ENCODE measurements around the gene TUBB1. TPM values are rescaled to one million over a fixed set of nuclear protein-coding genes. Genes with fewer than 3 reads are reported as not detected.

Gene TUBB1
- total and polyA plus RNA-seq, 2 donors (not counting 1 experiment from before 2014, with no cell fraction given), result 0.22 to 0.43 TPM

- H3K4me3 Mint-ChIP-seq, result no peak overlapping the region
- Histone ChIP-seq H3K4me1 (ENCODE audit: control insufficient read depth in 2 of 2, insufficient read depth in 2 of 2, low read length in 2 of 2) (peaks cover 14 to 24% of the 10 kb centered on the region in 2 donors), H4K20me1 (ENCODE audit: control insufficient read depth, insufficient read depth, low read length, poor library complexity, severe bottlenecking) (peaks cover 27% of the 10 kb centered on the region), H3K36me3 (replicated peaks in 1 of 2; ENCODE audit: control extremely low read depth in 1 of 2, control insufficient read depth in 1 of 2, extremely low read depth in 1 of 2, insufficient read depth in 2 of 2, low read length in 1 of 2) (peaks cover 4 to 87% of the 10 kb centered on the region in 2 experiments), H3K4me2 (replicated peaks; ENCODE audit: low read depth, low read length, poor library complexity, severe bottlenecking) (no peak overlapping the region), H3K27me3 (replicated peaks in 1 of 4; ENCODE audit: control extremely low read depth in 1 of 4, control insufficient read depth in 3 of 4, insufficient read depth in 4 of 4, low read length in 3 of 4) (no peaks in the 10 kb centered on the region), H3K9ac (ENCODE audit: low read length) (no peak overlapping the region), H3K27ac (ENCODE audit: low read length in 2 of 2) (no peak overlapping the region), H3K79me2 (ENCODE audit: control insufficient read depth, insufficient read depth, low read length) (peaks cover 43% of the 10 kb centered on the region), H3K4me3 (ENCODE audit: control extremely low read depth in 1 of 5, extremely low read depth in 1 of 5, insufficient read depth in 1 of 5, low read depth in 2 of 5, low read length in 4 of 5) (no peak overlapping the region), H2AFZ (ENCODE audit: insufficient read depth, low read depth, low read length, poor library complexity, severe bottlenecking) (no peak overlapping the region), H3K9me3 (ENCODE audit: control extremely low read depth in 1 of 3, control insufficient read depth in 2 of 3, insufficient read depth in 1 of 3, low read length in 2 of 3) (no peaks in the 10 kb centered on the region)
- no peaks in the 10 kb centered on the region for H3K9me3 Mint-ChIP-seq (ENCODE audit: insufficient read depth)
- DNase-seq (no peak), ATAC-seq (ENCODE audit: low read depth) (no peak)
- no peaks in the 10 kb centered on the region for H3K27me3 Mint-ChIP-seq
- H3K4me1 Mint-ChIP-seq, result peaks cover 32% of the 10 kb centered on the region
- 93% methylated on average over 6 of the region's 10 CpGs for WGBS (ENCODE audit: insufficient coverage)
- TF ChIP-seq EZH2 (IDR thresholded peaks at IDR 0.05; ENCODE audit: borderline replicate concordance, insufficient read depth, low read depth, low read length, poor library complexity, severe bottlenecking) (no peak), CTCF (IDR thresholded peaks at IDR 0.05) (no peak)
- CTCF ChIA-PET, result no interaction called here
- POLR2A ChIA-PET, result interaction anchor here (0.7 kb wide), 1 partner anchor 86 kb away, joined by 3 read pairs; no protein-coding TSS in a partner anchor
- intact Hi-C loops (cut with micrococcal nuclease), result no loop called here
- no peak overlapping the region for H3K27ac Mint-ChIP-seq
These were observed 30.0 kb upstream of the TUBB1 start for GRCh38 chr20:58989196-58989595.

GRCh38 chr20:58990651-58991445, 28.4 kb upstream of the TUBB1 start:
- Histone ChIP-seq H3K27me3 (replicated peaks in 1 of 4; ENCODE audit: control extremely low read depth in 1 of 4, control insufficient read depth in 3 of 4, insufficient read depth in 4 of 4, low read length in 3 of 4) (no peaks in the 10 kb centered on the region), H3K27ac (ENCODE audit: low read length in 2 of 2) (no peak overlapping the region), H3K4me2 (replicated peaks; ENCODE audit: low read depth, low read length, poor library complexity, severe bottlenecking) (no peak overlapping the region), H3K4me1 (ENCODE audit: control insufficient read depth in 2 of 2, insufficient read depth in 2 of 2, low read length in 2 of 2) (peaks cover 17 to 32% of the 10 kb centered on the region in 2 donors), H4K20me1 (ENCODE audit: control insufficient read depth, insufficient read depth, low read length, poor library complexity, severe bottlenecking) (peaks cover 21% of the 10 kb centered on the region), H3K36me3 (replicated peaks in 1 of 2; ENCODE audit: control extremely low read depth in 1 of 2, control insufficient read depth in 1 of 2, extremely low read depth in 1 of 2, insufficient read depth in 2 of 2, low read length in 1 of 2) (peaks cover 5 to 97% of the 10 kb centered on the region in 2 experiments), H3K9me3 (ENCODE audit: control extremely low read depth in 1 of 3, control insufficient read depth in 2 of 3, insufficient read depth in 1 of 3, low read length in 2 of 3) (no peaks in the 10 kb centered on the region), H3K9ac (ENCODE audit: low read length) (no peak overlapping the region), H3K79me2 (ENCODE audit: control insufficient read depth, insufficient read depth, low read length) (peaks cover 28% of the 10 kb centered on the region), H2AFZ (ENCODE audit: insufficient read depth, low read depth, low read length, poor library complexity, severe bottlenecking) (no peak overlapping the region), H3K4me3 (ENCODE audit: control extremely low read depth in 1 of 5, extremely low read depth in 1 of 5, insufficient read depth in 1 of 5, low read depth in 2 of 5, low read length in 4 of 5) (no peak overlapping the region)
- peaks cover 38% of the 10 kb centered on the region for H3K4me1 Mint-ChIP-seq
- ATAC-seq (ENCODE audit: low read depth), result no peak
- H3K27ac Mint-ChIP-seq, result peak overlapping the region; percentile 10
- ChIA-PET CTCF (interaction anchor here (0.7 to 1.6 kb wide), 3 partner anchors 8 to 90 kb away, joined by 3 to 6 read pairs (median 3); partner anchors contain the start of gene ATP5F1E), POLR2A (interaction anchor here (0.6 kb wide), 1 partner anchor 16 kb away, joined by 3 read pairs; no protein-coding TSS in a partner anchor)
- no peaks in the 10 kb centered on the region for H3K9me3 Mint-ChIP-seq (ENCODE audit: insufficient read depth)
- H3K27me3 Mint-ChIP-seq, result no peaks in the 10 kb centered on the region
- 93% methylated on average over 7 of the region's 14 CpGs for WGBS (ENCODE audit: insufficient coverage)
- intact Hi-C loops (cut with micrococcal nuclease), result no loop called here
- TF ChIP-seq CTCF (IDR thresholded peaks at IDR 0.05) (no peak), EZH2 (IDR thresholded peaks at IDR 0.05; ENCODE audit: borderline replicate concordance, insufficient read depth, low read depth, low read length, poor library complexity, severe bottlenecking) (no peak)
- H3K4me3 Mint-ChIP-seq, result no peak overlapping the region
- DNase-seq, result no peak
